ENCODE results near the gene TPST1.

Gene TPST1

GRCh38 chr7:66239467-66239856 is 34.3 kb downstream of the TPST1 start:
- Histone ChIP-seq H3K9ac (ENCODE audit: low read length) (no peak overlapping the region), H3K4me3 (ENCODE audit: low read depth, low read length) (no peak overlapping the region), H3K36me3 (ENCODE audit: control insufficient read depth, insufficient read depth, low read length) (no peaks in the 10 kb centered on the region), H3K9me3 (ENCODE audit: control insufficient read depth, insufficient read depth, low read depth, low read length) (no peaks in the 10 kb centered on the region), H3K27me3 (ENCODE audit: control insufficient read depth, insufficient read depth, low read length) (no peaks in the 10 kb centered on the region), H3K27ac (ENCODE audit: low read depth, low read length) (no peak overlapping the region), H3K4me1 (ENCODE audit: control insufficient read depth, insufficient read depth, low read length) (peaks cover 17% of the 10 kb centered on the region)

- H3K27me3 ChIP-seq (ENCODE audit: control insufficient read depth, insufficient read depth, low read length), result no peaks in the 10 kb centered on the region
- H3K4me3 ChIP-seq (ENCODE audit: low read depth, low read length), result no peak overlapping the region
- no peak overlapping the region for H3K9ac ChIP-seq (ENCODE audit: low read length)
- no peaks in the 10 kb centered on the region for H3K9me3 ChIP-seq (ENCODE audit: control insufficient read depth, insufficient read depth, low read depth, low read length)
- H3K27ac ChIP-seq (ENCODE audit: low read depth, low read length), result no peak overlapping the region
- no peaks in the 10 kb centered on the region for H3K36me3 ChIP-seq (ENCODE audit: control insufficient read depth, insufficient read depth, low read length)
- H3K4me1 ChIP-seq (ENCODE audit: control insufficient read depth, insufficient read depth, low read length), result no peaks in the 10 kb centered on the region
These were observed 39.9 kb downstream of the TPST1 start for GRCh38 chr7:66245008-66245407.

GRCh38 chr7:66246554-66247171 is 41.5 kb downstream of the TPST1 start:
- Histone ChIP-seq H3K4me1 (ENCODE audit: control insufficient read depth, insufficient read depth, low read length) (no peaks in the 10 kb centered on the region), H3K4me3 (ENCODE audit: low read depth, low read length) (no peak overlapping the region), H3K9me3 (ENCODE audit: control insufficient read depth, insufficient read depth, low read depth, low read length) (no peaks in the 10 kb centered on the region), H3K27me3 (ENCODE audit: control insufficient read depth, insufficient read depth, low read length) (no peaks in the 10 kb centered on the region), H3K27ac (ENCODE audit: low read depth, low read length) (no peak overlapping the region), H3K36me3 (ENCODE audit: control insufficient read depth, insufficient read depth, low read length) (no peaks in the 10 kb centered on the region), H3K9ac (ENCODE audit: low read length) (no peak overlapping the region)

GRCh38 chr7:66247380-66248078 is 42.4 kb downstream of the TPST1 start:
- Histone ChIP-seq H3K27ac (ENCODE audit: low read depth, low read length) (no peak overlapping the region), H3K4me1 (ENCODE audit: control insufficient read depth, insufficient read depth, low read length) (no peaks in the 10 kb centered on the region), H3K9ac (ENCODE audit: low read length) (no peak overlapping the region), H3K9me3 (ENCODE audit: control insufficient read depth, insufficient read depth, low read depth, low read length) (no peaks in the 10 kb centered on the region), H3K4me3 (ENCODE audit: low read depth, low read length) (no peak overlapping the region), H3K36me3 (ENCODE audit: control insufficient read depth, insufficient read depth, low read length) (no peaks in the 10 kb centered on the region), H3K27me3 (ENCODE audit: control insufficient read depth, insufficient read depth, low read length) (no peaks in the 10 kb centered on the region)

GRCh38 chr7:66250711-66251110 is 45.6 kb downstream of the TPST1 start:
- Histone ChIP-seq H3K27me3 (ENCODE audit: control insufficient read depth, insufficient read depth, low read length) (no peaks in the 10 kb centered on the region), H3K4me1 (ENCODE audit: control insufficient read depth, insufficient read depth, low read length) (no peaks in the 10 kb centered on the region), H3K36me3 (ENCODE audit: control insufficient read depth, insufficient read depth, low read length) (no peaks in the 10 kb centered on the region), H3K9ac (ENCODE audit: low read length) (no peak overlapping the region), H3K4me3 (ENCODE audit: low read depth, low read length) (no peak overlapping the region), H3K9me3 (ENCODE audit: control insufficient read depth, insufficient read depth, low read depth, low read length) (no peaks in the 10 kb centered on the region), H3K27ac (ENCODE audit: low read depth, low read length) (no peak overlapping the region)

GRCh38 chr7:66255534-66256100 is 50.5 kb downstream of the TPST1 start:
- no peak overlapping the region for H3K9ac ChIP-seq (ENCODE audit: low read length)
- no peak overlapping the region for H3K27ac ChIP-seq (ENCODE audit: low read depth, low read length)

GRCh38 chr7:66256281-66256680 is 51.1 kb downstream of the TPST1 start:
- H3K9ac ChIP-seq (ENCODE audit: low read length), result no peak overlapping the region
- H3K27ac ChIP-seq (ENCODE audit: low read depth, low read length), result no peak overlapping the region
- H3K27me3 ChIP-seq (ENCODE audit: control insufficient read depth, insufficient read depth, low read length), result no peaks in the 10 kb centered on the region
- H3K36me3 ChIP-seq (ENCODE audit: control insufficient read depth, insufficient read depth, low read length), result no peaks in the 10 kb centered on the region
- H3K9me3 ChIP-seq (ENCODE audit: control insufficient read depth, insufficient read depth, low read depth, low read length), result no peaks in the 10 kb centered on the region
- peaks cover 12% of the 10 kb centered on the region for H3K4me1 ChIP-seq (ENCODE audit: control insufficient read depth, insufficient read depth, low read length)
- no peak overlapping the region for H3K4me3 ChIP-seq (ENCODE audit: low read depth, low read length)

More at GRCh38 chr7:66255534-66256100, 50.5 kb downstream of the TPST1 start:
- H3K4me3 ChIP-seq (ENCODE audit: low read depth, low read length), result no peak overlapping the region
- H3K27me3 ChIP-seq (ENCODE audit: control insufficient read depth, insufficient read depth, low read length), result no peaks in the 10 kb centered on the region
- H3K36me3 ChIP-seq (ENCODE audit: control insufficient read depth, insufficient read depth, low read length), result no peaks in the 10 kb centered on the region
- H3K4me1 ChIP-seq (ENCODE audit: control insufficient read depth, insufficient read depth, low read length), result peaks cover 12% of the 10 kb centered on the region
- H3K9me3 ChIP-seq (ENCODE audit: control insufficient read depth, insufficient read depth, low read depth, low read length), result no peaks in the 10 kb centered on the region

- Histone ChIP-seq H3K9ac (ENCODE audit: low read length) (no peak overlapping the region), H3K4me3 (ENCODE audit: low read depth, low read length) (no peak overlapping the region), H3K27ac (ENCODE audit: low read depth, low read length) (no peak overlapping the region), H3K4me1 (ENCODE audit: control insufficient read depth, insufficient read depth, low read length) (peaks cover 12% of the 10 kb centered on the region), H3K9me3 (ENCODE audit: control insufficient read depth, insufficient read depth, low read depth, low read length) (no peaks in the 10 kb centered on the region; the same call in 1 of the 2 replicates), H3K36me3 (ENCODE audit: control insufficient read depth, insufficient read depth, low read length) (no peaks in the 10 kb centered on the region), H3K27me3 (ENCODE audit: control insufficient read depth, insufficient read depth, low read length) (no peaks in the 10 kb centered on the region)
These were observed 52.3 kb downstream of the TPST1 start for GRCh38 chr7:66257481-66257880.

- no peak overlapping the region for H3K9ac ChIP-seq (ENCODE audit: low read length)
- H3K4me1 ChIP-seq (ENCODE audit: control insufficient read depth, insufficient read depth, low read length), result peaks cover 12% of the 10 kb centered on the region
- no peak overlapping the region for H3K27ac ChIP-seq (ENCODE audit: low read depth, low read length)
- no peaks in the 10 kb centered on the region for H3K36me3 ChIP-seq (ENCODE audit: control insufficient read depth, insufficient read depth, low read length)
- H3K4me3 ChIP-seq (ENCODE audit: low read depth, low read length), result no peak overlapping the region
- peaks cover 3% of the 10 kb centered on the region; the same call in 1 of the 2 replicates for H3K9me3 ChIP-seq (ENCODE audit: control insufficient read depth, insufficient read depth, low read depth, low read length)
- no peaks in the 10 kb centered on the region for H3K27me3 ChIP-seq (ENCODE audit: control insufficient read depth, insufficient read depth, low read length)
These were observed 53.3 kb downstream of the TPST1 start for GRCh38 chr7:66258409-66258808.

- Histone ChIP-seq H3K4me1 (ENCODE audit: control insufficient read depth, insufficient read depth, low read length) (peaks cover 12% of the 10 kb centered on the region), H3K4me3 (ENCODE audit: low read depth, low read length) (no peak overlapping the region), H3K9me3 (ENCODE audit: control insufficient read depth, insufficient read depth, low read depth, low read length) (peaks cover 26% of the 10 kb centered on the region), H3K36me3 (ENCODE audit: control insufficient read depth, insufficient read depth, low read length) (no peaks in the 10 kb centered on the region), H3K27me3 (ENCODE audit: control insufficient read depth, insufficient read depth, low read length) (no peaks in the 10 kb centered on the region), H3K9ac (ENCODE audit: low read length) (no peak overlapping the region), H3K27ac (ENCODE audit: low read depth, low read length) (no peak overlapping the region)
These were observed 56.8 kb downstream of the TPST1 start for GRCh38 chr7:66261941-66262340.

GRCh38 chr7:66263936-66264335 is 58.8 kb downstream of the TPST1 start:
- Histone ChIP-seq H3K4me1 (ENCODE audit: control insufficient read depth, insufficient read depth, low read length) (peaks cover 2% of the 10 kb centered on the region; the same call in 1 of the 2 replicates), H3K9ac (ENCODE audit: low read length) (no peak overlapping the region), H3K27me3 (ENCODE audit: control insufficient read depth, insufficient read depth, low read length) (no peaks in the 10 kb centered on the region), H3K27ac (ENCODE audit: low read depth, low read length) (no peak overlapping the region), H3K4me3 (ENCODE audit: low read depth, low read length) (no peak overlapping the region), H3K36me3 (ENCODE audit: control insufficient read depth, insufficient read depth, low read length) (no peaks in the 10 kb centered on the region), H3K9me3 (ENCODE audit: control insufficient read depth, insufficient read depth, low read depth, low read length) (peaks cover 26% of the 10 kb centered on the region)
